OCI-LY7 (cell line): Measurements from ENCODE around the gene OSBP2.

Source experiments
- EZH2phosphoT487 ChIP-seq: fragments of 200-600 bp; sonication (generic); IDR thresholded peaks from 2 replicates; pipeline ENCODE4 v1.6.1; 2018; ENCODE audit warnings: low read depth, borderline replicate concordance, mild to moderate bottlenecking, mixed run types, antibody characterized with exemption, low read length, moderate library complexity, mixed read lengths
- TF ChIP-seq, protein P1 (sequence below): fragments of 200-600 bp; sonication (generic); conservative IDR thresholded peaks from 2 replicates; pipeline ENCODE4 v1.5.1; 2014; ENCODE audit warnings: mild to moderate bottlenecking, antibody characterized with exemption, low read length, moderate library complexity, mixed read lengths

DNA sequence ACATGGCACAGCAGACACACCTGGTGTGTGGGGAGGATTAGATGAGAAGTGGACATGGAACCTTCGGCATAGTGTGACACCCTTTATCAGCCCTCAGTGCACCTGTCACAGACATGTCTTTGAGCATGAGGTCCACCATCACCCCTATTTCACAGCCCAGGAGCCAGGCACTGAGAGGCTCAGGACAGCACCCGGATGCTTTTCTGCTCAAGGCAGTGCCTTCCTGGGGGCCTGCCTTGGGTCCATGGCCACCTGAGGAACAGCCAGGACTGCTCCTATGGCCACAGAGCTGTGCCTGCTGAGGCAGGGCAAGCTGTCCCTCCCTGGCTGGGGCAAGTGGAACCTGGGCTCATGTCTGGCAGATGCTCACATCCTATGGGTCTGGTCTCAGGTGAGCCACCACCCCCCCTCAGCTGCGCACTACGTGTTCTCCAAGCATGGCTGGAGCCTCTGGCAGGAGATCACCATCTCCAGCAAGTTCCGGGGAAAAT, 198.1 kb downstream of the OSBP2 start:
- TF ChIP-seq, protein P1, sequence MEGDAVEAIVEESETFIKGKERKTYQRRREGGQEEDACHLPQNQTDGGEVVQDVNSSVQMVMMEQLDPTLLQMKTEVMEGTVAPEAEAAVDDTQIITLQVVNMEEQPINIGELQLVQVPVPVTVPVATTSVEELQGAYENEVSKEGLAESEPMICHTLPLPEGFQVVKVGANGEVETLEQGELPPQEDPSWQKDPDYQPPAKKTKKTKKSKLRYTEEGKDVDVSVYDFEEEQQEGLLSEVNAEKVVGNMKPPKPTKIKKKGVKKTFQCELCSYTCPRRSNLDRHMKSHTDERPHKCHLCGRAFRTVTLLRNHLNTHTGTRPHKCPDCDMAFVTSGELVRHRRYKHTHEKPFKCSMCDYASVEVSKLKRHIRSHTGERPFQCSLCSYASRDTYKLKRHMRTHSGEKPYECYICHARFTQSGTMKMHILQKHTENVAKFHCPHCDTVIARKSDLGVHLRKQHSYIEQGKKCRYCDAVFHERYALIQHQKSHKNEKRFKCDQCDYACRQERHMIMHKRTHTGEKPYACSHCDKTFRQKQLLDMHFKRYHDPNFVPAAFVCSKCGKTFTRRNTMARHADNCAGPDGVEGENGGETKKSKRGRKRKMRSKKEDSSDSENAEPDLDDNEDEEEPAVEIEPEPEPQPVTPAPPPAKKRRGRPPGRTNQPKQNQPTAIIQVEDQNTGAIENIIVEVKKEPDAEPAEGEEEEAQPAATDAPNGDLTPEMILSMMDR: no peak
- TF ChIP-seq EZH2phosphoT487: no peak
